Measurements from ENCODE around the gene MEPCE. TPM values are rescaled to one million over a fixed set of nuclear protein-coding genes. Genes with fewer than 3 reads are reported as not detected.
A peak's percentile ranks its signal among the peaks of the same experiment; 100 is the strongest.

The MEPCE gene
- total and polyA plus RNA-seq, 2 donors (not counting 1 experiment from before 2014, with no cell fraction given): 11.4 to 26.6 TPM

DNA sequence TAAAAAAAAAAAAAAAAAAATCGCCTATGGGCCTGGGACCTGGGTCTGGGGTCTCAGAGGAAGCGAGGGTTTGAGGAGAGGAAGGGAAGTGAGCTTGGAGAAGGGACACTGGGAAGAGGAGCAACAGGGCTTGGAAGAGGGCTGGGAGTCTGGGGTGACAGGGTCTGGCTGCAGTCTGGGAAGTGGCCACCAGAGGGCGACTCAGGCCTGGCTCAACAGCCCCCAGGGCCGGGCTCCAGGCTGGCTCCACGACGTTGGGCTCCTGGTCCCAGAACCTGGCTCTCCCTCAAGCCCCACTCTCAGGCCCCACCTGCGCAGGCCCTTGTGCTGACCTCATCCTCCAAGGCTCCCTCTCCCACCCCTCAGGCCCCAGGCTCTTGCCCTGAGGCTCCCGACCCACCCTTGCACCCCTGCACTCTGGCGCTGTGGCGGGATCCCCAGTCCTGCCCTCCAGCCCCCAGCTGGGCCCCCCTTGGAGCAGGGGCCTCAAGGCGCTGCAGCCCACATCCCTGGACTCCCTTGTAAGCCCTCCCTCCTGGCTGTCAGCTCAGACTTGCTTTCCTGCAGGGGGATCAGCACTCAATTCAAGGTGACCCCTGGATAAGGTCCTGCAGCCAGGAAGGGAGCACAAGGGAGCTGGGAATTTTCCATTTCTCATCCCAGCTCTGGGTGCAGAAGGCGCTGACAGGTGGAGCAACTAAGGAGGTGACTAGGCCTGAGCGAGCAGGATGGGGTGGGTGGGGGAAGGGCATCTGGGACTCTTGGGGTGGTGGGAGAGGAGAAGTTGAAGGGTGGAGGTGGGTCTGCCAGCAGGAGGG lies 39.8 kb downstream of the MEPCE start:
- H3K27me3 ChIP-seq (ENCODE audit: control insufficient read depth, insufficient read depth, low read length): no peaks in the 10 kb centered on the region
- H3K4me1 ChIP-seq (ENCODE audit: control insufficient read depth, extremely low read depth, insufficient read depth, low read length): peaks cover 5% of the 10 kb centered on the region
- no peaks in the 10 kb centered on the region for H3K9me3 ChIP-seq (ENCODE audit: control insufficient read depth, insufficient read depth, low read depth, low read length)
- no peak overlapping the region for H3K4me2 ChIP-seq (ENCODE audit: extremely low read depth, insufficient read depth, low read length)
- no peak overlapping the region for H3K9ac ChIP-seq (ENCODE audit: insufficient read depth, low read length)
- peak; percentile 45 to 68 for DNase-seq (ENCODE audit: low read depth in 2 of 2)
- no peak overlapping the region for H3K27ac ChIP-seq (ENCODE audit: insufficient read depth, low read length)
- H2AFZ ChIP-seq (ENCODE audit: low read length): no peak overlapping the region
- peaks cover 15% of the 10 kb centered on the region for H3K36me3 ChIP-seq (ENCODE audit: control insufficient read depth, insufficient read depth, low read length)
- no peaks in the 10 kb centered on the region for H4K20me1 ChIP-seq (ENCODE audit: control insufficient read depth, extremely low read depth, insufficient read depth, low read length)
- H3K4me3 ChIP-seq (replicated peaks in 1 of 4; ENCODE audit: control extremely low read depth in 1 of 4, insufficient read depth in 1 of 4, low read depth in 3 of 4, low read length in 4 of 4): no peak overlapping the region
- TF ChIP-seq, protein P1, sequence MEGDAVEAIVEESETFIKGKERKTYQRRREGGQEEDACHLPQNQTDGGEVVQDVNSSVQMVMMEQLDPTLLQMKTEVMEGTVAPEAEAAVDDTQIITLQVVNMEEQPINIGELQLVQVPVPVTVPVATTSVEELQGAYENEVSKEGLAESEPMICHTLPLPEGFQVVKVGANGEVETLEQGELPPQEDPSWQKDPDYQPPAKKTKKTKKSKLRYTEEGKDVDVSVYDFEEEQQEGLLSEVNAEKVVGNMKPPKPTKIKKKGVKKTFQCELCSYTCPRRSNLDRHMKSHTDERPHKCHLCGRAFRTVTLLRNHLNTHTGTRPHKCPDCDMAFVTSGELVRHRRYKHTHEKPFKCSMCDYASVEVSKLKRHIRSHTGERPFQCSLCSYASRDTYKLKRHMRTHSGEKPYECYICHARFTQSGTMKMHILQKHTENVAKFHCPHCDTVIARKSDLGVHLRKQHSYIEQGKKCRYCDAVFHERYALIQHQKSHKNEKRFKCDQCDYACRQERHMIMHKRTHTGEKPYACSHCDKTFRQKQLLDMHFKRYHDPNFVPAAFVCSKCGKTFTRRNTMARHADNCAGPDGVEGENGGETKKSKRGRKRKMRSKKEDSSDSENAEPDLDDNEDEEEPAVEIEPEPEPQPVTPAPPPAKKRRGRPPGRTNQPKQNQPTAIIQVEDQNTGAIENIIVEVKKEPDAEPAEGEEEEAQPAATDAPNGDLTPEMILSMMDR (conservative IDR thresholded peaks at IDR 0.05 in 1 of 2, IDR thresholded peaks at IDR 0.05 in 1 of 2; ENCODE audit: low read depth in 1 of 2, low read length in 2 of 2): peak; percentile 85 to 95
- TF ChIP-seq EZH2 (IDR thresholded peaks at IDR 0.05; ENCODE audit: low read length, missing control alignments): no peak
- H3K79me2 ChIP-seq (ENCODE audit: control insufficient read depth, insufficient read depth, low read length): peaks cover 3% of the 10 kb centered on the region

GRCh38 chr7:100471021-100471420 lies 41.4 kb downstream of the MEPCE start:
- no peaks in the 10 kb centered on the region for H3K9me3 ChIP-seq (ENCODE audit: control insufficient read depth, insufficient read depth, low read depth, low read length)
- no peak overlapping the region for H2AFZ ChIP-seq (ENCODE audit: low read length)
- TF ChIP-seq EZH2 (IDR thresholded peaks at IDR 0.05; ENCODE audit: low read length, missing control alignments): no peak
- TF ChIP-seq, protein P1 (conservative IDR thresholded peaks at IDR 0.05 in 1 of 2, IDR thresholded peaks at IDR 0.05 in 1 of 2; ENCODE audit: low read depth in 1 of 2, low read length in 2 of 2): no peak
- no peaks in the 10 kb centered on the region for H3K27me3 ChIP-seq (ENCODE audit: control insufficient read depth, insufficient read depth, low read length)
- H3K27ac ChIP-seq (ENCODE audit: insufficient read depth, low read length): no peak overlapping the region
- H4K20me1 ChIP-seq (ENCODE audit: control insufficient read depth, extremely low read depth, insufficient read depth, low read length): no peaks in the 10 kb centered on the region
- no peak overlapping the region for H3K9ac ChIP-seq (ENCODE audit: insufficient read depth, low read length)
- DNase-seq (ENCODE audit: low read depth in 2 of 2): no peak
- H3K79me2 ChIP-seq (ENCODE audit: control insufficient read depth, insufficient read depth, low read length): peaks cover 13% of the 10 kb centered on the region
- peaks cover 15% of the 10 kb centered on the region for H3K36me3 ChIP-seq (ENCODE audit: control insufficient read depth, insufficient read depth, low read length)
- H3K4me3 ChIP-seq (replicated peaks in 1 of 4; ENCODE audit: control extremely low read depth in 1 of 4, insufficient read depth in 1 of 4, low read depth in 3 of 4, low read length in 4 of 4): no peak overlapping the region
- H3K4me1 ChIP-seq (ENCODE audit: control insufficient read depth, extremely low read depth, insufficient read depth, low read length): peaks cover 5% of the 10 kb centered on the region
- no peak overlapping the region for H3K4me2 ChIP-seq (ENCODE audit: extremely low read depth, insufficient read depth, low read length)

- H3K4me1 ChIP-seq (ENCODE audit: control insufficient read depth, extremely low read depth, insufficient read depth, low read length): peaks cover 8% of the 10 kb centered on the region
- H3K9ac ChIP-seq (ENCODE audit: insufficient read depth, low read length): no peak overlapping the region
- no peak overlapping the region for H3K4me3 ChIP-seq (replicated peaks in 1 of 4; ENCODE audit: control extremely low read depth in 1 of 4, insufficient read depth in 1 of 4, low read depth in 3 of 4, low read length in 4 of 4)
- H3K9me3 ChIP-seq (ENCODE audit: control insufficient read depth, insufficient read depth, low read depth, low read length): no peaks in the 10 kb centered on the region
- H3K36me3 ChIP-seq (ENCODE audit: control insufficient read depth, insufficient read depth, low read length): peaks cover 9% of the 10 kb centered on the region
- no peak overlapping the region for H3K4me2 ChIP-seq (ENCODE audit: extremely low read depth, insufficient read depth, low read length)
- no peaks in the 10 kb centered on the region for H3K27me3 ChIP-seq (ENCODE audit: control insufficient read depth, insufficient read depth, low read length)
- H3K79me2 ChIP-seq (ENCODE audit: control insufficient read depth, insufficient read depth, low read length): peaks cover 25% of the 10 kb centered on the region
- no peak for TF ChIP-seq EZH2 (IDR thresholded peaks at IDR 0.05; ENCODE audit: low read length, missing control alignments)
- TF ChIP-seq, protein P1 (conservative IDR thresholded peaks at IDR 0.05 in 1 of 2, IDR thresholded peaks at IDR 0.05 in 1 of 2; ENCODE audit: low read depth in 1 of 2, low read length in 2 of 2): no peak
- H2AFZ ChIP-seq (ENCODE audit: low read length): no peak overlapping the region
- no peak for DNase-seq (ENCODE audit: low read depth in 2 of 2)
- no peaks in the 10 kb centered on the region for H4K20me1 ChIP-seq (ENCODE audit: control insufficient read depth, extremely low read depth, insufficient read depth, low read length)
- H3K27ac ChIP-seq (ENCODE audit: insufficient read depth, low read length): no peak overlapping the region
Observed at GRCh38 chr7:100472121-100472851, 42.7 kb downstream of the MEPCE start.

Data from fibroblast of lung (primary cell).